Stimulated activated CD8-positive, alpha-beta memory T cell treated with anti-CD3 and anti-CD28 coated beads, Interleukin-4, amount 100 ng/mL, for 24 hours (primary cell): ENCODE measurements around the gene PTPRN2.

Experiments
- DNase-seq: peaks from one replicate; pipeline ENCODE4 v3.0.0-alpha.2; 2020; ENCODE audit warnings: low read depth

The PTPRN2 gene

GRCh38 chr7:157690058-157690832, 897.4 kb downstream of the PTPRN2 start:
- no peak for DNase-seq

- DNase-seq = no peak
These were observed 898.2 kb downstream of the PTPRN2 start for GRCh38 chr7:157689269-157690057.

GRCh38 chr7:157688533-157689268, 898.9 kb downstream of the PTPRN2 start:
- no peak for DNase-seq

GRCh38 chr7:157687845-157688532, 899.6 kb downstream of the PTPRN2 start:
- DNase-seq = no peak

GRCh38 chr7:157687158-157687557, 900.5 kb downstream of the PTPRN2 start:
- no peak for DNase-seq

GRCh38 chr7:157686285-157686894, 901.2 kb downstream of the PTPRN2 start:
- no peak for DNase-seq

- no peak for DNase-seq
These were observed 902.0 kb downstream of the PTPRN2 start for GRCh38 chr7:157685430-157686284.

GRCh38 chr7:157684909-157685429, 902.7 kb downstream of the PTPRN2 start:
- DNase-seq = no peak

- no peak for DNase-seq
These were observed 903.3 kb downstream of the PTPRN2 start for GRCh38 chr7:157684157-157684908.

GRCh38 chr7:157683747-157684156, 903.9 kb downstream of the PTPRN2 start:
- DNase-seq = no peak

- DNase-seq = no peak
These were observed 904.5 kb downstream of the PTPRN2 start for GRCh38 chr7:157682946-157683746.

GRCh38 chr7:157682064-157682945, 905.3 kb downstream of the PTPRN2 start:
- DNase-seq = no peak

- DNase-seq = no peak
These were observed 908.0 kb downstream of the PTPRN2 start for GRCh38 chr7:157679607-157680006.

- DNase-seq = no peak
These were observed 909.1 kb downstream of the PTPRN2 start for GRCh38 chr7:157678501-157678900.

GRCh38 chr7:157676456-157677255, 911.0 kb downstream of the PTPRN2 start:
- DNase-seq = no peak

GRCh38 chr7:157676001-157676400, 911.6 kb downstream of the PTPRN2 start:
- DNase-seq = no peak

- no peak for DNase-seq
These were observed 912.1 kb downstream of the PTPRN2 start for GRCh38 chr7:157675427-157675927.
